ENCODE data around the gene GSDME.

Gene GSDME

GRCh38 chr7:24704311-24704710 is 53.0 kb downstream of the GSDME start:
- no peak overlapping the region for H3K4me3 ChIP-seq (ENCODE audit: low read length)
- no peak for TF ChIP-seq CTCF (conservative IDR thresholded peaks at IDR 0.05; ENCODE audit: low read length)
- no peak for DNase-seq (ENCODE audit: low read depth)

- no peak for TF ChIP-seq CTCF (conservative IDR thresholded peaks at IDR 0.05; ENCODE audit: low read length)
- H3K4me3 ChIP-seq (ENCODE audit: low read length) = no peak overlapping the region
- DNase-seq (ENCODE audit: low read depth) = no peak
These were observed 54.0 kb downstream of the GSDME start for GRCh38 chr7:24703296-24703695.

- H3K4me3 ChIP-seq (ENCODE audit: low read length) = no peak overlapping the region
- TF ChIP-seq CTCF (conservative IDR thresholded peaks at IDR 0.05; ENCODE audit: low read length) = no peak
- DNase-seq (ENCODE audit: low read depth) = peak; percentile 76
These were observed 54.5 kb downstream of the GSDME start for GRCh38 chr7:24702755-24703154.

GRCh38 chr7:24701261-24702235 is 55.7 kb downstream of the GSDME start:
- no peak for TF ChIP-seq CTCF (conservative IDR thresholded peaks at IDR 0.05; ENCODE audit: low read length)
- peak; percentile 91 for DNase-seq (ENCODE audit: low read depth)
- no peak overlapping the region for H3K4me3 ChIP-seq (ENCODE audit: low read length)

- H3K4me3 ChIP-seq (ENCODE audit: low read length) = no peak overlapping the region
- no peak for TF ChIP-seq CTCF (conservative IDR thresholded peaks at IDR 0.05; ENCODE audit: low read length)
- DNase-seq (ENCODE audit: low read depth) = peak; percentile 13
These were observed 56.6 kb downstream of the GSDME start for GRCh38 chr7:24700521-24701260.

- no peak for DNase-seq (ENCODE audit: low read depth)
These were observed 58.6 kb downstream of the GSDME start for GRCh38 chr7:24698531-24699266.

More at GRCh38 chr7:24698531-24699266, 58.6 kb downstream of the GSDME start:
- no peak for TF ChIP-seq CTCF (conservative IDR thresholded peaks at IDR 0.05; ENCODE audit: low read length)
- H3K4me3 ChIP-seq (ENCODE audit: low read length) = no peak overlapping the region

All from AG10803 (cell line).